Stimulated activated naive CD4-positive, alpha-beta T cell (primary cell): ENCODE results near the gene KCNH8.
A peak's percentile ranks its signal among the peaks of the same experiment; 100 is the strongest.
"Not testable (repeated sequence)": the region's sequence is repeated elsewhere in the genome, so short reads cannot be mapped to it uniquely, and the experiment has no call there.

ENCODE experiments used
- DNase-seq, 6 experiments: peaks; one replicate each; lab custom pipeline; 2025; lab: John Stamatoyannopoulos, UW

The KCNH8 gene

GRCh38 chr3:19147905-19148767 lies at the start of gene KCNH8:
KCNH8 (plus strand) TSS chr3:19148510; CDS start chr3:19148720, 210 bp downstream.
- peak in 2 of 6 experiments; percentile 18 to 19 for DNase-seq

- DNase-seq = not testable (repeated sequence)
These were observed 45.5 kb upstream of the KCNH8 start for GRCh38 chr3:19102654-19103290.

GRCh38 chr3:19103510-19103909 lies 44.8 kb upstream of the KCNH8 start:
- no peak for DNase-seq

GRCh38 chr3:19104459-19104858 lies 43.9 kb upstream of the KCNH8 start:
- DNase-seq = no peak

DNA sequence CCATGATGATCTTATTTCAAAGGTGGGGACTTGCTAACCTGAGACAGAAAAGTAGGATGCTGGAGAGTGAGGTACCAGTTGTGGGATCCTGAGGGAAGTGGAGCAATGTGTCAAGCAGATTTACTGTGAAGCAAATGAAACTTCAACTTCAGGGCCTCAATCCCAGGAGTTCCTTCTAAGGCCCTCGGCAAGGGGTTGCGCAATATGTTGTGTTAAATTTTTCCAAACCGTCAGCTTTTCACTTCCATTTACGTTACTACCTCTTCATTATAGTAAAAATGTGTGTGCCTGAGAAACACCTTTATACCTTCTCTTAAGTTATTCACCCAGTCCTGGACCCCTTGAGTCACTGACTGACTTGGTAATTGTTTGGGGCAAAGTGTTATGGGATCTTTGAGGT lies 42.5 kb upstream of the KCNH8 start:
- DNase-seq = no peak

DNA sequence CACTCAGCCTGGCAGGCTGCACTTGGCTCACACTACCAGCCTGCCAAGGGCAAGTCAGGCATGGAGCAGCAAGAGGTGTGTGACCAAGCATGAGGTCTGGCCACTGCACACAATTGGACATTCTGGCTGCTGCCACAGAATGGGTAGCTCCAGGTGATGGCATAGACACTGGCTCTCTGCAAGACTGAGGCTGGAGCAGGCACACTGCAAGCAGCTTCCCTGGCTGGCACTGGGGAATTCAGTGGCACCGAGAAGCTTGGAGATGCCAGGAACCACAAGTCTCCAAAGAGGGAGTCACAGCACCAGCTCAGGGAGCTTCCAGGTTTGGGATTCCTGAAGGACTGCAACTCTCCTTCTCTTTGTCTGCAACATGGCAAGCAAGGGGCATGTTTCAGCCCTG lies 42.0 kb upstream of the KCNH8 start:
- DNase-seq = no peak

DNA sequence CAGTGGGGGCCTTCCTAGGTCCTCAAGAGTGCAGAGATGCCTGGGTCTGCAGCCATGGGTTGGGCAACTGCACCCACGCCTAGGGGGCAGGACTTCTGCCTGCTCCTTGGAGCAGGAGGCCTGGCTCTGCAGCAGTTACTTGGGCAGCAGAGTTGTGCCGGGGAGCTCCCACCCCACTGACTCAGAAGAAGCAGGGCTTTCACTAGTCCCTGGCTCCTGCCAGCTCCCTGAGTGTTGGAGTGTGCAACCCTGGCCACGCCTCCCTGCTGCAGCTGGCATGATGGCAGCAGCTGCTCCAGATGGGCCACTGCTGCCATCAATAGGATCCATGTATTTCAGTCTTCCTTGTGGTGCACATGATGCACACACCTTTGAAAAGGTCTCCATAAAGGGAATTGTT lies 40.6 kb upstream of the KCNH8 start:
- no peak for DNase-seq

GRCh38 chr3:19110335-19110895 lies 37.9 kb upstream of the KCNH8 start:
- no peak for DNase-seq

DNA sequence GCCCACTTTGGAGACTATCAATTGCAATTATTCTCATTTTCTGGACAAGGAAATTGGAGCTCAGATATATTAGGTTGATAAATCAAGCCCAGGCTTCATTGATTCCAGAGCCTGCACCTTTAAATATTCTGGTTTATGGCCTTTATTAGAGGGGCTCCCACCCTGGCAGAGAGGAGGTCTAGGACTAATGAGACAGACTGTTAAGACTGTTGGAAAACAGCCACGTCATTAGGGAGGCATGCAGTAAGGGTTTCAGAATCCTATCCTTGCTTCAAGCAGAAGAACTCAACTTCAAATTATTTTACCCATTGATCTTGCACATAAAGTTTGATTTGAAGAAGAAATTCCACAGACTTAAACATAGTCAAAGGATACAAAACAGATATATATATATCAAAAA lies 33.8 kb upstream of the KCNH8 start:
- DNase-seq = no peak

DNA sequence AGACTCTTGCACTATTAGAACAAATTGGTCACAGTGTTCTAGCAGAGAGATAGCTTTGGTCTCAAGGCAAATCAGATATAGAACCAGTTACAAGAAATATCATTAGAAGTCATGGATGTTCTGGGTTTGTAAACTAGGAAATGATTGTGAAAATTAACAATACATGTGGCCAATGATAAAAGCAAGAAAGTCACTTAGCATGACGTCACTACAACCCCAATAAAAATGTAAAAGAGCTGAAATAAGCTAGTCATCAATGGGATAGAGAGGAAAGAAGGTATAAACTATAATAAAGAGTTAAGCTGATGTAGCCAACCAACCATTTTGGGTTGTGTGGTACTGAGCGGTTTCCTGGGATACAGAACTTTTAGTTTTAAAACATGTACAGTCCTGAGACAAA lies 32.1 kb upstream of the KCNH8 start:
- no peak for DNase-seq

- no peak for DNase-seq
These were observed 23.6 kb upstream of the KCNH8 start for GRCh38 chr3:19124752-19125151.

GRCh38 chr3:19139863-19140262 lies 8.4 kb upstream of the KCNH8 start:
- no peak for DNase-seq

GRCh38 chr3:19146685-19147650 lies 1.3 kb upstream of the KCNH8 start:
- DNase-seq = peak; percentile 57 to 79 (median 64)

DNA sequence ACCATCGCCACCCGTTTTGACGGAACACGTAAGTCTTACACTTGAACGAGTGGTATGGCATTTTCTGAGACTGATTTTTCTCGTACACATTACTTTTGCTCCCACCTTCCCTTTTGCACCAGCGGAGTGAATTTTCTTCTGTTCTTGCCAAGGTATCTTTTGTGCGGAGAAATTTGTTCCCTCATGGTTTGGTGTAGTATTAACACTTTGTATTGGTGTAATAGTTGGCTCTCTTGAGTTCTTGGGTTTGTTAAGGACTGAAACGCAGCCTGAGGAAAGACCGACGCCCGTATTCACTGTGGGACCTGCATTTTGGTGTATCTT lies 420 bp downstream of the KCNH8 start:
- peak in 1 of 6 experiments; percentile 7 for DNase-seq

DNA sequence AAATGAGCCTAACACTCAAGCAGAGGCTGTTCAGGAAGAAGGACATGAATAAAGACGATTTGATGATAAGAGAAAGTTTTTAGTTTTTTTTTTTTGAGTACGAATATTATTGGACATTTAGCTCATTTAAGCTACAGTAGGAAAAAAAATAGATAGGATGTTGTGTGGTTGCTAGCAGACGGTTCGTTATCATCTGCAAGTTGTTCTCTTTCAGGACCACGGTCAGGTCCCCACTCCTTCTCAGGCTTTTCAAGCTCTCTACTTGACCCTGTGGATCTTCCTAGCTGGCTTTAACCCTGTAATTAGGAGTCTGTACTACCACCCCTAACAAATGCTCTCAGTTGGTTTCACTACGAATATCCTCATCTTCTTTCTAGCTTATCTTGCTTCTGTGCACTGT lies 1.1 kb downstream of the KCNH8 start:
- peak in 3 of 6 experiments; percentile 1 to 28 (median 14) for DNase-seq

DNA sequence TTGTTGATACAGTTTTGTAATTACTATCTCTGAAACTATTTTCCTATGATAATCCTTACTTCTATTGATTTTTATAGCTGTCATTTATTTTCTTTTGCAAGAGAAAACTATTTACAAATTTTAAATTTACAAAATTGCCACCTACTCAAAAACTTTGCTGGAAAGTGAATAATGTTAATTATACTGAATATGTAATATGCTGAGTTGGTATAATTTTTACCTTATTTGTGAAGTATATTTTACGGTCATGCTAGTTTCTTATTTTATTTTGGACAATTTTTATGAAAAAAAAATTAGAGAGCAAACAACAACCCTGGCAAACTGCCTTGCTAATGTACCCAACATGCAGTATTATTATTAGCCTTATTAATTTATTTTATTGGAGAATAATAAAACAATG lies 2.9 kb downstream of the KCNH8 start:
- no peak for DNase-seq

DNA sequence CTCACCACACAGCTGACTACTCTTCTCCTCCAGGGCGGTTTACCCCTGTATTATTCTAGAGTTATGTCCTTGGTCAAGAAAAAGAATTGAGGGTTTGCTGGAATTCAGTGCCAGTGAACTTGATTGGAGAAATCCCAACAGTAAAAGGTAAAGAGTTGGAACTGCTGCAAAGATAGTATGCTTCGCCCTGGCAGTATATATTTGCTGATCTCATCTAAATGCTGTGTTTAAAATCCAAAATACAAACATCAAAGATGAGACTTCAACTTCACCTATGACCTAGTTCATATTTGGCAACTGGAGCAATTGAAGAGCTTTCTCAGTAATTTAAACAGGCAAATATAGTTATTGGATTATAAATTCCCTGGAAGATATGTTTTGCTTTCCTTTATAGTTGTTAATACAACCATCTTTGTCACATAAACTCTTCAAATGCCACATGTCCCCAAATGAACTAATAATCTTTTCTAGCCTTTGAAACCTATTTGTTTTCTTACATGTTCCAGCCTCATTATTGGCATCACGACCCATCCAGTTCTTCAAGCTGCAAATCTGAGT lies 6.5 kb downstream of the KCNH8 start:
- no peak for DNase-seq

GRCh38 chr3:19155375-19155774 lies 7.1 kb downstream of the KCNH8 start:
- DNase-seq = no peak

- no peak for DNase-seq
These were observed 11.8 kb downstream of the KCNH8 start for GRCh38 chr3:19159966-19160635.

- no peak for DNase-seq
These were observed 17.3 kb downstream of the KCNH8 start for GRCh38 chr3:19165654-19166053.

- no peak for DNase-seq
These were observed 23.5 kb downstream of the KCNH8 start for GRCh38 chr3:19171794-19172193.
